ENCODE measurements around the gene EIF3K. TPM values are rescaled to one million over a fixed set of nuclear protein-coding genes. Genes with fewer than 3 reads are reported as not detected.

EIF3K gene
- total RNA-seq, 1 donor from 2014 or later: 598 TPM

Other genes with a start within 250 kb of the EIF3K start
- 349 TPM for gene PSMD8, start 244.6 kb upstream of the EIF3K start, total RNA-seq
- not detected for gene GGN, start 231.2 kb upstream of the EIF3K start, total RNA-seq
- 0.71 TPM for gene SPRED3, start 230.5 kb upstream of the EIF3K start, total RNA-seq
- gene FAM98C, start 216.1 kb upstream of the EIF3K start, total RNA-seq: 11.5 TPM
- 1.5 TPM for gene RASGRP4, start 193.0 kb upstream of the EIF3K start, total RNA-seq
- 0.74 TPM for gene RYR1, start 185.5 kb upstream of the EIF3K start, total RNA-seq
- 1.6 TPM for gene MAP4K1, start 1.2 kb upstream of the EIF3K start, total RNA-seq
- 111 TPM for gene ACTN4, start 28.5 kb downstream of the EIF3K start, total RNA-seq
- 0.22 TPM for gene CAPN12, start 125.3 kb downstream of the EIF3K start, total RNA-seq
- not detected for gene LGALS7, start 154.3 kb downstream of the EIF3K start, total RNA-seq
- not detected for gene LGALS7B, start 170.0 kb downstream of the EIF3K start, total RNA-seq
- 0.82 TPM for gene LGALS4, start 193.8 kb downstream of the EIF3K start, total RNA-seq
- 947 TPM for gene ECH1, start 212.6 kb downstream of the EIF3K start, total RNA-seq
- 140 TPM for gene HNRNPL, start 230.8 kb downstream of the EIF3K start, total RNA-seq